GM23338 (cell line): Measurements from ENCODE around the gene SCCPDH. TPM values are rescaled to one million over a fixed set of nuclear protein-coding genes. Genes with fewer than 3 reads are reported as not detected.
"Not testable (repeated sequence)": the region's sequence is repeated elsewhere in the genome, so short reads cannot be mapped to it uniquely, and the experiment has no call there.

Experiments
- ATAC-seq: fragments of 200-7000 bp; cut with Tn5 transposase; 3 replicates; pipeline ENCODE4 v1.9.1; 2020
- DNase-seq: peaks from one replicate; pipeline ENCODE4 v3.0.0-alpha.2; 2015; ENCODE audit warnings: low spot score
- H2AFZ ChIP-seq: fragments of 200-600 bp; sonication (generic); 2 replicates; pipeline ENCODE4 v1.8.0; 2016; ENCODE audit warnings: antibody characterized with exemption, mild to moderate bottlenecking, moderate library complexity
- H3F3A ChIP-seq: fragments of 200-600 bp; sonication (generic); replicated peaks from 2 replicates; pipeline ENCODE4 v1.8.0; 2017; ENCODE audit warnings: antibody characterized with exemption, mixed run types, low read depth
- H3K27ac ChIP-seq: fragments of 200-600 bp; sonication (generic); 2 replicates; pipeline ENCODE4 v1.6.1; 2016; ENCODE audit warnings: low read depth
- H3K27me3 ChIP-seq: fragments of 200-600 bp; sonication (generic); 2 replicates; pipeline ENCODE4 v1.8.0; 2016; ENCODE audit warnings: mild to moderate bottlenecking, mixed run types, moderate library complexity; ENCODE audit not compliant: insufficient read depth
- H3K36me3 ChIP-seq: fragments of 200-600 bp; sonication (generic); 2 replicates; pipeline ENCODE4 v1.8.0; 2016; ENCODE audit warnings: mild to moderate bottlenecking; ENCODE audit not compliant: insufficient read depth
- H3K4me1 ChIP-seq: fragments of 200-600 bp; sonication (generic); 2 replicates; pipeline ENCODE4 v1.8.0; 2016; ENCODE audit warnings: mild to moderate bottlenecking, moderate library complexity; ENCODE audit not compliant: insufficient read depth
- H3K4me2 ChIP-seq: fragments of 200-600 bp; sonication (generic); 2 replicates; pipeline ENCODE4 v1.7.1; 2017; ENCODE audit warnings: mixed run types
- H3K4me3 ChIP-seq: fragments of 200-600 bp; sonication (generic); 2 replicates; pipeline ENCODE4 v1.6.1; 2016; ENCODE audit warnings: mixed run types
- H3K79me2 ChIP-seq: fragments of 200-600 bp; sonication (generic); replicated peaks from 2 replicates; pipeline ENCODE4 v1.8.0; 2017; ENCODE audit warnings: mild to moderate bottlenecking; ENCODE audit not compliant: insufficient read depth
- H3K9me2 ChIP-seq: fragments of 200-600 bp; sonication (generic); 2 replicates; pipeline ENCODE4 v1.8.0; 2017; ENCODE audit not compliant: insufficient read depth
- H4K20me1 ChIP-seq: fragments of 200-600 bp; sonication (generic); replicated peaks from 2 replicates; pipeline ENCODE4 v1.8.0; 2017; ENCODE audit warnings: mild to moderate bottlenecking; ENCODE audit not compliant: insufficient read depth
- H3K27ac Mint-ChIP-seq: 2 replicates; pipeline ENCODE4 v1.8.0; 2020; ENCODE audit warnings: inconsistent platforms, mild to moderate bottlenecking, moderate library complexity, mixed read lengths
- H3K27me3 Mint-ChIP-seq: 3 replicates; pipeline ENCODE4 v1.8.0; 2022; ENCODE audit warnings: low read depth, mild to moderate bottlenecking, moderate library complexity, mixed read lengths, inconsistent platforms; ENCODE audit not compliant: insufficient read depth, poor library complexity
- H3K36me3 Mint-ChIP-seq: 3 replicates; pipeline ENCODE4 v1.8.0; 2021; ENCODE audit warnings: low read depth, mild to moderate bottlenecking, inconsistent platforms, moderate library complexity, mixed read lengths
- H3K4me1 Mint-ChIP-seq: 3 replicates; pipeline ENCODE4 v1.8.0; 2020; ENCODE audit warnings: mild to moderate bottlenecking, inconsistent platforms, mixed read lengths
- H3K4me3 Mint-ChIP-seq: 3 replicates; pipeline ENCODE4 v1.8.0; 2021; ENCODE audit warnings: moderate library complexity, mild to moderate bottlenecking, inconsistent platforms, mixed read lengths
- H3K9me3 Mint-ChIP-seq: 3 replicates; pipeline ENCODE4 v1.8.0; 2020; ENCODE audit warnings: moderate library complexity, mild to moderate bottlenecking, inconsistent platforms, mixed read lengths
- CREB1 ChIP-seq: fragments of 250-450 bp; sonication (Bioruptor Pico); IDR thresholded peaks from 2 replicates; pipeline ENCODE4 v1.5.0; 2020; ENCODE audit warnings: low read depth, mild to moderate bottlenecking, moderate library complexity
- CTCF ChIP-seq, 2 experiments: fragments of 200-600 bp in 1 of 2; sonication (generic) in 1 of 2; conservative IDR thresholded peaks; 2 replicates each; pipeline versions ENCODE4 v1.5.1 to v1.6.1; 2016 to 2017; ENCODE audit warnings: antibody characterized with exemption in 2 of 2, low read depth in 2 of 2, mild to moderate bottlenecking in 2 of 2, moderate library complexity in 1 of 2
- ETS1 ChIP-seq: IDR thresholded peaks from 2 replicates; pipeline ENCODE4 v1.6.1; 2016; ENCODE audit warnings: antibody characterized with exemption
- EZH2 ChIP-seq: fragments of 200-600 bp; sonication (generic); IDR thresholded peaks from one replicate; pipeline ENCODE4 v1.8.0; 2017; ENCODE audit warnings: antibody characterized with exemption, mild to moderate bottlenecking, low read depth; ENCODE audit not compliant: unreplicated experiment
- EZH2phosphoT487 ChIP-seq: fragments of 200-600 bp; sonication (generic); IDR thresholded peaks from one replicate; pipeline ENCODE4 v1.8.1; 2018; ENCODE audit warnings: antibody characterized with exemption; ENCODE audit not compliant: unreplicated experiment
- JUNB ChIP-seq: IDR thresholded peaks from one replicate; pipeline ENCODE4 v1.6.1; 2016; ENCODE audit warnings: antibody characterized with exemption; ENCODE audit not compliant: unreplicated experiment
- NANOG ChIP-seq: IDR thresholded peaks from 2 replicates; pipeline ENCODE4 v1.6.1; 2016; ENCODE audit warnings: antibody characterized with exemption, borderline replicate concordance
- POLR2AphosphoS5 ChIP-seq: IDR thresholded peaks from 2 replicates; pipeline ENCODE4 v1.6.1; 2016; ENCODE audit warnings: antibody characterized with exemption, low read depth
- REST ChIP-seq: IDR thresholded peaks from one replicate; pipeline ENCODE4 v1.6.1; 2018; ENCODE audit warnings: antibody characterized with exemption; ENCODE audit not compliant: unreplicated experiment
- ZNF114 ChIP-seq: fragments of 250-450 bp; sonication (Bioruptor Pico); IDR thresholded peaks from 2 replicates; pipeline ENCODE4 v1.5.0; 2020; ENCODE audit warnings: mild to moderate bottlenecking, moderate library complexity
- ZNF331 ChIP-seq: fragments of 250-450 bp; sonication (Bioruptor Pico); IDR thresholded peaks from 2 replicates; pipeline ENCODE4 v1.5.0; 2020; ENCODE audit warnings: low read depth, mild to moderate bottlenecking, moderate library complexity
- polyA plus RNA-seq: library from polyadenylated mRNA; unstranded; fragments of >200 nt; fragmentation: Nextera tagmentation; extraction: Ambion mirVana; gene quantifications from 2 replicates; pipeline ENCODE4 v1.2.1, GENCODE V29; 2016
- total RNA-seq: library from RNA; depleted of rRNA; stranded (reverse); fragments of >200 nt; shearing (Covaris generic); gene quantifications from 2 replicates; pipeline ENCODE4 v1.2.3, GENCODE V29; 2014

The SCCPDH gene
- total and polyA plus RNA-seq, 2 experiments from 2014 or later = 14.4 to 18.8 TPM

- TF ChIP-seq REST (no peak), JUNB (no peak), POLR2AphosphoS5 (no peak), CTCF (conservative IDR thresholded peaks at IDR 0.05; ENCODE audit: low read depth in 2 of 2) (no peak), ZNF331 (no peak), NANOG (no peak), ETS1 (no peak)
Observed at GRCh38 chr1:246811985-246812384, 87.8 kb downstream of the SCCPDH start (continued).

- peak overlapping the region; percentile 58 for H3K27ac Mint-ChIP-seq
- peaks cover 18% of the 10 kb centered on the region for H3K9me3 Mint-ChIP-seq
- not testable (repeated sequence) for ATAC-seq, H3K4me3 ChIP-seq, H3K9me2 ChIP-seq, H3K36me3 ChIP-seq, H4K20me1 ChIP-seq, DNase-seq, H3K79me2 ChIP-seq, H3K27me3 ChIP-seq, H3K4me3 Mint-ChIP-seq, H3F3A ChIP-seq
- Histone ChIP-seq H2AFZ (peak overlapping the region; percentile 97), H3K4me2 (peak overlapping the region; percentile 44), H3K27ac (peak overlapping the region; percentile 77), H3K4me1 (peaks cover 11% of the 10 kb centered on the region; the same call in 1 of the 2 replicates)
- H3K36me3 Mint-ChIP-seq = peaks cover 14% of the 10 kb centered on the region
- H3K4me1 Mint-ChIP-seq = peaks cover 16% of the 10 kb centered on the region
- H3K27me3 Mint-ChIP-seq = peaks cover 17% of the 10 kb centered on the region
Observed at GRCh38 chr1:246813325-246813724, 89.1 kb downstream of the SCCPDH start.

DNA sequence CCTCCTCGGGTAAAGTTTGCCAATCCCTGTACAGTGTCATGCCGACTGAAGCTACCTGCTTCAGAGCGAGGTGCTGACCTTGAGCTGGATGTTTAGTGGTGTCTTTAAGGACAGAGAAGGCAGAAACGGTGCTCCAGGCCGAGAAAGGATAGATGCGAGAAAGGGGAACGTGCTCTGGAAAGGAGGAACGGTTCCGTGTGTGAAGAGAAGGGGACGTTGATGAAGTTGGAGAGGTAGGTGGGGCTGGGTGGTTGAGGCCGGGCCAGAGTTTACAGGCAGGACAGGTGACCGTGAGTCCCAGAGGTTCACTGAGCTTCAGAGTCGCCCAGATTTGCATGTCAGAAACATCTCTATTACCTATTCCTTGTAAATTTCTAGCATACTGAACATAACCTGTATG is 90.7 kb downstream of the SCCPDH start:
- H3K27me3 Mint-ChIP-seq = peaks cover 19% of the 10 kb centered on the region
- H2AFZ ChIP-seq = peak overlapping the region; percentile 74; the same call in 1 of the 2 replicates
- H3K36me3 Mint-ChIP-seq = peaks cover 11% of the 10 kb centered on the region
- no peaks in the 10 kb centered on the region for H3K27me3 ChIP-seq
- DNase-seq (no peak), ATAC-seq (no peak)
- peaks cover 11% of the 10 kb centered on the region; the same call in 1 of the 2 replicates for H3K4me1 ChIP-seq
- no peak overlapping the region for H3K4me3 Mint-ChIP-seq
- no peak overlapping the region for H3K4me3 ChIP-seq
- TF ChIP-seq ETS1 (no peak), EZH2phosphoT487 (no peak), ZNF114 (CRISPR knock-in tag) (no peak), EZH2 (no peak), POLR2AphosphoS5 (no peak), NANOG (no peak), CREB1 (CRISPR knock-in tag) (no peak)
- H3K36me3 ChIP-seq = no peaks in the 10 kb centered on the region; the same call in 1 of the 2 replicates
- no peaks in the 10 kb centered on the region for H4K20me1 ChIP-seq
- no peaks in the 10 kb centered on the region for H3F3A ChIP-seq
- peaks cover 15% of the 10 kb centered on the region for H3K9me3 Mint-ChIP-seq
- H3K4me2 ChIP-seq = no peak overlapping the region
- H3K4me1 Mint-ChIP-seq = peaks cover 16% of the 10 kb centered on the region
- H3K9me2 ChIP-seq = no peaks in the 10 kb centered on the region
- no peak overlapping the region for H3K27ac Mint-ChIP-seq
- H3K27ac ChIP-seq = no peak overlapping the region
- H3K79me2 ChIP-seq = no peaks in the 10 kb centered on the region
